ENCODE results near the gene NUDT8. TPM values are rescaled to one million over a fixed set of nuclear protein-coding genes. Genes with fewer than 3 reads are reported as not detected.
"Not testable (repeated sequence)": the region's sequence is repeated elsewhere in the genome, so short reads cannot be mapped to it uniquely, and the experiment has no call there.

NUDT8 gene
- total and polyA plus RNA-seq, 4 donors, result 6.3 to 22.3 (median 16.0) TPM

DNA sequence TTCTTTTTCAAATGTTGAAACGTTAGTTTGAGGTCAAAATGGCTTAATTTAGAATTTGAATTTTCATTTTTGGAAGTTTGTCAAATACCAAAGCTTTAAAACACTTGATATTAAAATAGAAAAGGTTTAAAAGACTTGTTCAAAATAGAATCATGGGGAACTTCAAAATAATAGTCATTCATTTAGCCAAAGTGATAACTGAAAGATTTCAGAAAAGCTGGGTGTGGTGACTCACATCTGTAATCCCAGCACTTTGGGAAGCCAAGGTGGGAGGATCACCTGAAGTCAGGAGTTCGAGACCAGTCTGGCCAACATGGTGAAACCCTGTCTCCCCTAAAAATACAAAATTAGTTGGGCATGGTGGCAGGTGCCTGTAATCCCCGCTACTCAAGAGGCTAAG, 35.3 kb downstream of the NUDT8 start:
- no peak overlapping the region for H3K4me3 ChIP-seq
- H3K9ac ChIP-seq (ENCODE audit: insufficient read depth in 1 of 2, low read length in 2 of 2), result no peak overlapping the region
- no peaks in the 10 kb centered on the region for H3K27me3 ChIP-seq (ENCODE audit: control insufficient read depth in 3 of 3, insufficient read depth in 3 of 3, low read length in 2 of 3)
- no peaks in the 10 kb centered on the region for H3K9me3 ChIP-seq (ENCODE audit: control insufficient read depth in 4 of 4, insufficient read depth in 3 of 4, low read length in 3 of 4)
- WGBS, 2 donors, result 67 to 70% methylated on average over 3 of the region's 3 CpGs
- TF ChIP-seq, protein P1, sequence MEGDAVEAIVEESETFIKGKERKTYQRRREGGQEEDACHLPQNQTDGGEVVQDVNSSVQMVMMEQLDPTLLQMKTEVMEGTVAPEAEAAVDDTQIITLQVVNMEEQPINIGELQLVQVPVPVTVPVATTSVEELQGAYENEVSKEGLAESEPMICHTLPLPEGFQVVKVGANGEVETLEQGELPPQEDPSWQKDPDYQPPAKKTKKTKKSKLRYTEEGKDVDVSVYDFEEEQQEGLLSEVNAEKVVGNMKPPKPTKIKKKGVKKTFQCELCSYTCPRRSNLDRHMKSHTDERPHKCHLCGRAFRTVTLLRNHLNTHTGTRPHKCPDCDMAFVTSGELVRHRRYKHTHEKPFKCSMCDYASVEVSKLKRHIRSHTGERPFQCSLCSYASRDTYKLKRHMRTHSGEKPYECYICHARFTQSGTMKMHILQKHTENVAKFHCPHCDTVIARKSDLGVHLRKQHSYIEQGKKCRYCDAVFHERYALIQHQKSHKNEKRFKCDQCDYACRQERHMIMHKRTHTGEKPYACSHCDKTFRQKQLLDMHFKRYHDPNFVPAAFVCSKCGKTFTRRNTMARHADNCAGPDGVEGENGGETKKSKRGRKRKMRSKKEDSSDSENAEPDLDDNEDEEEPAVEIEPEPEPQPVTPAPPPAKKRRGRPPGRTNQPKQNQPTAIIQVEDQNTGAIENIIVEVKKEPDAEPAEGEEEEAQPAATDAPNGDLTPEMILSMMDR (IDR thresholded peaks at IDR 0.05; ENCODE audit: control extremely low read depth, extremely low read depth), result no peak
- H3K36me3 ChIP-seq (ENCODE audit: control insufficient read depth in 4 of 4, insufficient read depth in 4 of 4, low read length in 4 of 4), result peaks cover 0 to 3% (median 0%) of the 10 kb centered on the region in 4 donors
- no peak overlapping the region for H3K27ac ChIP-seq (ENCODE audit: low read depth in 1 of 2, low read length in 1 of 2)
- H3K4me1 ChIP-seq (ENCODE audit: control insufficient read depth in 5 of 5, insufficient read depth in 5 of 5, low read length in 5 of 5), result no peaks in the 10 kb centered on the region
- no peak for DNase-seq
- no peak for ATAC-seq (ENCODE audit: insufficient read depth, low FRiP score)

DNA sequence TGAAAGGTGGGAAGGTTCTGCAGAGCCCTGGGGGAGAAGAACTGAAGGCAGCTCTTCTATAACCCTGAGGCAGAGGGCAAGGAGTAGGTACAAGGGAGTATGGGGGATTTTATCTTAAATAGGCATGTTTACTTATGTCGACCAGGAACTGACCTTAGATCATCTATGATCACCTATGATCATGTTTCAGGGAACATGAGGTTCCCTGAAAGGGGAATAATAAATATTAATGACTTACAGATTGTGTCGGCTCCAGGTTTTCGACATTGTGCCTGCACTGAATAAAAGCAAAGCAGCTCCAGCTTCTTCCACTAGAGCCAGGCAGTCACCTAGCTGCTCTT, 36.2 kb downstream of the NUDT8 start:
- ATAC-seq (ENCODE audit: insufficient read depth, low FRiP score) (no peak), DNase-seq (no peak)
- Histone ChIP-seq H3K27me3 (ENCODE audit: control insufficient read depth in 3 of 3, insufficient read depth in 3 of 3, low read length in 2 of 3) (no peaks in the 10 kb centered on the region), H3K4me3 (no peak overlapping the region), H3K4me1 (ENCODE audit: control insufficient read depth in 5 of 5, insufficient read depth in 5 of 5, low read length in 5 of 5) (no peaks in the 10 kb centered on the region), H3K27ac (ENCODE audit: low read depth in 1 of 2, low read length in 1 of 2) (no peak overlapping the region), H3K9ac (ENCODE audit: insufficient read depth in 1 of 2, low read length in 2 of 2) (no peak overlapping the region), H3K9me3 (ENCODE audit: control insufficient read depth in 4 of 4, insufficient read depth in 3 of 4, low read length in 3 of 4) (no peaks in the 10 kb centered on the region), H3K36me3 (ENCODE audit: control insufficient read depth in 4 of 4, insufficient read depth in 4 of 4, low read length in 4 of 4) (peaks cover 0 to 3% (median 1%) of the 10 kb centered on the region in 4 donors)
- TF ChIP-seq, protein P1 (IDR thresholded peaks at IDR 0.05; ENCODE audit: control extremely low read depth, extremely low read depth), result no peak
- 70 to 84% methylated on average over 3 of the region's 3 CpGs for whole genome bisulfite sequencing, 2 donors

DNA sequence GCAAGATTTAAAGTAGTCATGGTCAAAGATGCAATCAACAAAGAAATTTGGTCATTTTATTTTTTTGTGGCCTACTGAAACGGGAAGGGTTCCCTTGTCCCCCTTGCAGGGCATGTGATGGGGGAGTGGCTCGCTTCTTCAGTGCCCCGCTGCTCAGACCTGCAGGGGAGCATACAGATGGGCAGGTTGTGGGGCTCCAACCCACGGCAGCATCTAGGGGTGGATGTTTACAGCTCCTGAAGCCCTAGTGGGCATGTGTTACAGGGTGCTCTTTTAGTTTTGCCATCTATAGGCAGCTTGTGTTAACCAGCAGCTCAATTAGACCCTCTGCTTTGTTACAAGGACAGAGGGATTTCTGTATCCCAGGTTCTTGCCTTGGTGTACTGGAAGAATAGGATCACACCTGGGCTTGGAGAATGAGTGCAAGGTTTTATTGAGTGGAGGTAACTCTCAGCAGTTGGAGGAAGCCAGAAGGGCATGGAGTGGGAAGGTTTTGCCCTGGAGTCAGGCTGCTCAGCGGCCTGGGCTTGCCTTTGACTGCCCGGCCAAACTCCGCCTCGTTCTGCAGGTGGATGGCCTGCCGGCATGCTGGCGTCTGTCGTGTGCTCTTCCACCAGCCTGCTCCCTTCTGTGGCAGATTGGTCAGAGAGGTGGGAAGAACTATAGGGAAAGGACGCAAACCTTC, 36.7 kb downstream of the NUDT8 start:
- Histone ChIP-seq H3K9ac (ENCODE audit: insufficient read depth in 1 of 2, low read length in 2 of 2) (no peak overlapping the region), H3K27me3 (ENCODE audit: control insufficient read depth in 3 of 3, insufficient read depth in 3 of 3, low read length in 2 of 3) (no peaks in the 10 kb centered on the region), H3K9me3 (ENCODE audit: control insufficient read depth in 4 of 4, insufficient read depth in 3 of 4, low read length in 3 of 4) (no peaks in the 10 kb centered on the region), H3K4me1 (ENCODE audit: control insufficient read depth in 5 of 5, insufficient read depth in 5 of 5, low read length in 5 of 5) (no peaks in the 10 kb centered on the region), H3K4me3 (no peak overlapping the region), H3K36me3 (ENCODE audit: control insufficient read depth in 4 of 4, insufficient read depth in 4 of 4, low read length in 4 of 4) (peaks cover 0 to 4% (median 1%) of the 10 kb centered on the region in 4 donors), H3K27ac (ENCODE audit: low read depth in 1 of 2, low read length in 1 of 2) (no peak overlapping the region)
- TF ChIP-seq, protein P1 (IDR thresholded peaks at IDR 0.05; ENCODE audit: control extremely low read depth, extremely low read depth), result no peak
- DNase-seq, result no peak
- no peak for ATAC-seq (ENCODE audit: insufficient read depth, low FRiP score)
- 77 to 84% methylated on average over 12 of the region's 12 CpGs for WGBS, 2 donors

DNA sequence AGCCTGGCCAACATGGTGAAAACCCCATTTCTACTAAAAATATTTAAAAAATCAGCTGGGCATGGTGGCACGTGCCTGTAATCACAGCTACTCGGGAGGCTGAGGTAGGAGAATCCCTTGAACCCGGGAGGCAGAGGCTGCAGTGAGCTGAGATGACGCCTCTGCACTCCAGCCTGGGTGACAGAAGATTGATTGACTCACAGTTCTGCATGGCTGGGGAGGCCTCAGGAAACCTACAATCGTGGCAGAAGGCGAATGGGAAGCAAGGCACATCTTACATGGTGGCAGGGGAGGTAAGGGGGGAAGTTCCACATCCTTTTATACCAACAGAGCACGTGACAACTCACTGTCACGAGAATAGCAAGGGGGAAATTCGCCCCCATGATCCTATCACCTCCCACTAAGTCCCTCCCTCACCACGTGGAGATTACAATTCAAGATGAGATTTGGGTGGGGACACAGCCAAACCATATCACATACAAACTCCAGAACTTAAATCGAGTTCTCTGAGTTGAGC, 40.8 kb downstream of the NUDT8 start:
- H3K4me1 ChIP-seq (ENCODE audit: control insufficient read depth in 5 of 5, insufficient read depth in 5 of 5, low read length in 5 of 5), result peaks cover 0 to 14% (median 4%) of the 10 kb centered on the region in 5 donors
- H3K27me3 ChIP-seq (ENCODE audit: control insufficient read depth in 3 of 3, insufficient read depth in 3 of 3, low read length in 2 of 3); H3K9ac ChIP-seq (ENCODE audit: insufficient read depth in 1 of 2, low read length in 2 of 2); H3K27ac ChIP-seq (ENCODE audit: low read depth in 1 of 2, low read length in 1 of 2); H3K4me3 ChIP-seq; DNase-seq; H3K9me3 ChIP-seq (ENCODE audit: control insufficient read depth in 4 of 4, insufficient read depth in 3 of 4, low read length in 3 of 4); ATAC-seq (ENCODE audit: insufficient read depth, low FRiP score): not testable (repeated sequence)
- WGBS, 2 donors, result 71 to 72% methylated on average over 11 of the region's 11 CpGs
- H3K36me3 ChIP-seq (ENCODE audit: control insufficient read depth in 4 of 4, insufficient read depth in 4 of 4, low read length in 4 of 4), result peaks cover 5 to 24% (median 19%) of the 10 kb centered on the region in 4 donors

Data from lung (tissue), 12 donors.